ENCODE data around the gene CYP4F8. TPM values are rescaled to one million over a fixed set of nuclear protein-coding genes. Genes with fewer than 3 reads are reported as not detected.

The CYP4F8 gene, protein sequence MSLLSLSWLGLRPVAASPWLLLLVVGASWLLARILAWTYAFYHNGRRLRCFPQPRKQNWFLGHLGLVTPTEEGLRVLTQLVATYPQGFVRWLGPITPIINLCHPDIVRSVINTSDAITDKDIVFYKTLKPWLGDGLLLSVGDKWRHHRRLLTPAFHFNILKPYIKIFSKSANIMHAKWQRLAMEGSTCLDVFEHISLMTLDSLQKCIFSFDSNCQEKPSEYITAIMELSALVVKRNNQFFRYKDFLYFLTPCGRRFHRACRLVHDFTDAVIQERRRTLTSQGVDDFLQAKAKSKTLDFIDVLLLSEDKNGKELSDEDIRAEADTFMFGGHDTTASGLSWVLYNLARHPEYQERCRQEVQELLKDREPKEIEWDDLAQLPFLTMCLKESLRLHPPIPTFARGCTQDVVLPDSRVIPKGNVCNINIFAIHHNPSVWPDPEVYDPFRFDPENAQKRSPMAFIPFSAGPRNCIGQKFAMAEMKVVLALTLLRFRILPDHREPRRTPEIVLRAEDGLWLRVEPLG
- under 1 TPM; 0.10 to 0.19 TPM for polyA plus RNA-seq

DNA sequence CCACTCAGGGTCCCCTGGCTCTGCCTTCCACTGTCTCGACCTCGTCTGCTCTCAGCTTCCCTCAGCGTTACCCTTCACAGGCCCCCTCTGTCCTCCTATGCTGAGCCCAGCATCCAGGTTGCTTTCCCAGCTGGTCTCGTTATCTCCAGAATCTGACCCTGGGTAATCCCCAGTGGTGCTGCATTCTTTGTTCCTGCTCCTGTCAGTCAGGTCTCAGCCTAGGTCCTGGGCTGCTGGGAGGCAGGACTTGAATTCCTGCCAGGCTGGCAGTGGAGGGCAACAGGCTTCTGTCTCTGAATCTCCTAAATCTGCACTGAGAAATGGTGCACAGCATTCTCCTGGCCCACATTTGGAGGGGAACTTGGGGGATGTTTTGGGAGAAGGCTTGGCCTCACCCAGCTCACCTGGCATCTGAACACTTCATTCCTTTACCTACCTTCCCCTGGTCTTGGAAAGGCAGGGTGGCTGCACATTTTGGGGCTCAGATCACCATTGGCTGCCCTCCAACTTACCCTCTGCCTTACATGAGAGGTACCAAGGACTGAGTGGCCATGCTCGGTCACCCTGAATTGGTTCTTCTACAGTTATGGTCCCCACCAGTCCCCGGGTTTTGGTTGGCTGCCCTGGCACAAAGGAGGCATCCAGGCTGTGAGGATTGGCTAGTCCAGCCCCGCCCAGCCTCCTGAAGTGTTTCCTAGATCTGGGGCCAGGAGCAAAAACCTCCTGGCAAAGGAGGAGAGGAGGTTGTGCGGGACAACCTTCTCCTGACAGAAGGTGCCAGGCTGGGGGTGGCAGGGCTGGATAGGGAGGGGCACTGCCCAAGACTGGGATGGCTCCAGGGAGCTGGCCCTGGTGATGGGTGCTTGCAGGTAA is at the start of gene CYP4F8:
Gene CYP4F8 (plus strand): TSS at position 712 of the 873 bp plus-strand sequence. CDS start 399 bp downstream, outside the sequence.
- Histone ChIP-seq H3K27ac (ENCODE audit: low read depth in 2 of 2, low read length in 1 of 2) (no peak within 1 kb of the TSS), H3K4me3 (ENCODE audit: low read depth in 1 of 2, low read length in 2 of 2) (no peak within 1 kb of the TSS), H3K27me3 (ENCODE audit: control insufficient read depth in 1 of 2, insufficient read depth in 2 of 2, low read length in 2 of 2) (no peaks in the 10 kb centered on the region), H3K4me1 (ENCODE audit: control insufficient read depth in 2 of 2, insufficient read depth in 2 of 2, low read length in 1 of 2) (no peaks in the 10 kb centered on the region), H3K9me3 (ENCODE audit: control insufficient read depth in 2 of 2, insufficient read depth in 1 of 2, low read depth in 1 of 2, low read length in 1 of 2) (peaks cover 0 to 2% of the 10 kb centered on the region in 2 donors), H3K36me3 (ENCODE audit: control insufficient read depth in 2 of 2, insufficient read depth in 2 of 2, low read length in 1 of 2) (no peaks in the 10 kb centered on the region)
- 41 to 44% methylated on average over 8 of the region's 8 CpGs for WGBS, 2 donors

- WGBS, 2 donors = 87 to 91% methylated on average over 3 of the region's 3 CpGs
- no peak overlapping the region for H3K27ac ChIP-seq (ENCODE audit: low read depth in 2 of 2, low read length in 1 of 2)
- H3K4me3 ChIP-seq (ENCODE audit: low read depth in 1 of 2, low read length in 2 of 2) = no peak overlapping the region
- no peaks in the 10 kb centered on the region for H3K9me3 ChIP-seq (ENCODE audit: control insufficient read depth in 2 of 2, insufficient read depth in 1 of 2, low read depth in 1 of 2, low read length in 1 of 2)
- no peaks in the 10 kb centered on the region for H3K27me3 ChIP-seq (ENCODE audit: control insufficient read depth in 1 of 2, insufficient read depth in 2 of 2, low read length in 2 of 2)
- H3K4me1 ChIP-seq (ENCODE audit: control insufficient read depth in 2 of 2, insufficient read depth in 2 of 2, low read length in 1 of 2) = no peaks in the 10 kb centered on the region
- H3K36me3 ChIP-seq (ENCODE audit: control insufficient read depth in 2 of 2, insufficient read depth in 2 of 2, low read length in 1 of 2) = no peaks in the 10 kb centered on the region
Measured at GRCh38 chr19:15570420-15570819, 44.6 kb upstream of the CYP4F8 start.

GRCh38 chr19:15575406-15575805 is 39.6 kb upstream of the CYP4F8 start:
- 60 to 67% methylated on average over 6 of the region's 6 CpGs for WGBS, 2 donors
- H3K27ac ChIP-seq (ENCODE audit: low read depth in 2 of 2, low read length in 1 of 2) = no peak overlapping the region
- no peaks in the 10 kb centered on the region for H3K27me3 ChIP-seq (ENCODE audit: control insufficient read depth in 1 of 2, insufficient read depth in 2 of 2, low read length in 2 of 2)
- no peaks in the 10 kb centered on the region for H3K4me1 ChIP-seq (ENCODE audit: control insufficient read depth in 2 of 2, insufficient read depth in 2 of 2, low read length in 1 of 2)
- no peak overlapping the region for H3K4me3 ChIP-seq (ENCODE audit: low read depth in 1 of 2, low read length in 2 of 2)
- no peaks in the 10 kb centered on the region for H3K9me3 ChIP-seq (ENCODE audit: control insufficient read depth in 2 of 2, insufficient read depth in 1 of 2, low read depth in 1 of 2, low read length in 1 of 2)
- no peaks in the 10 kb centered on the region for H3K36me3 ChIP-seq (ENCODE audit: control insufficient read depth in 2 of 2, insufficient read depth in 2 of 2, low read length in 1 of 2)

GRCh38 chr19:15576526-15577156 is 38.4 kb upstream of the CYP4F8 start:
- Histone ChIP-seq H3K9me3 (ENCODE audit: control insufficient read depth in 2 of 2, insufficient read depth in 1 of 2, low read depth in 1 of 2, low read length in 1 of 2) (no peaks in the 10 kb centered on the region), H3K36me3 (ENCODE audit: control insufficient read depth in 2 of 2, insufficient read depth in 2 of 2, low read length in 1 of 2) (no peaks in the 10 kb centered on the region), H3K4me3 (ENCODE audit: low read depth in 1 of 2, low read length in 2 of 2) (no peak overlapping the region), H3K4me1 (ENCODE audit: control insufficient read depth in 2 of 2, insufficient read depth in 2 of 2, low read length in 1 of 2) (no peaks in the 10 kb centered on the region), H3K27ac (ENCODE audit: low read depth in 2 of 2, low read length in 1 of 2) (no peak overlapping the region), H3K27me3 (ENCODE audit: control insufficient read depth in 1 of 2, insufficient read depth in 2 of 2, low read length in 2 of 2) (no peaks in the 10 kb centered on the region)
- WGBS, 2 donors = 77 to 78% methylated on average over 12 of the region's 12 CpGs

DNA sequence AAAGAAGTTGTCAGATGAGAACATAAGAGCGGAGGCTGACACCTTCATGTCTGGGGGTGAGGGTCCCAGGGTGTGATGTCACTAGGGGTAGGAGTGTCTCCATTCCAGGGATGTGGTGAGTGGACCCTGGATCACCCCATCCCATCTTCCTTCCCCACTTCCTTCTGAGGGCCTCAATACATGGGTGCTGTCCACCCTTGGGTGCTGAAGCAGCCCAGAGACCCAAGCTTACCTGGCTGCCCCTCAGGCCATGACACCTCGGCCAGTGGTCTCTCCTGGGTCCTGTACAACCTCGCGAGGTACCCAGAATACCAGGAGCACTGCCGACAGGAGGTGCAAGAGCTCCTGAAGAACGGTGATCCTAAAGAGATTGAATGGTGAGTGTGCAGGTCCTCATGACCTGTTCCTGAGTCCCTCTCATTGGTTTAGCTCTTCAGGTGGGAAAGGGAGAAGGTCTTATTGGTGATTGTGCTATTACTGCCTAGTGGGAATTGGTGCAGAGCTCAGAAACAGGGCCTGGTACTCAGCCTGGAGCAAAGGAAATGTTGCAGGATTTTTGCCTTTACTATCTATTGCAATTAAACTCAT is 37.7 kb upstream of the CYP4F8 start:
- Histone ChIP-seq H3K27ac (ENCODE audit: low read depth in 2 of 2, low read length in 1 of 2) (no peak overlapping the region), H3K4me3 (ENCODE audit: low read depth in 1 of 2, low read length in 2 of 2) (no peak overlapping the region), H3K4me1 (ENCODE audit: control insufficient read depth in 2 of 2, insufficient read depth in 2 of 2, low read length in 1 of 2) (no peaks in the 10 kb centered on the region), H3K9me3 (ENCODE audit: control insufficient read depth in 2 of 2, insufficient read depth in 1 of 2, low read depth in 1 of 2, low read length in 1 of 2) (no peaks in the 10 kb centered on the region), H3K27me3 (ENCODE audit: control insufficient read depth in 1 of 2, insufficient read depth in 2 of 2, low read length in 2 of 2) (no peaks in the 10 kb centered on the region), H3K36me3 (ENCODE audit: control insufficient read depth in 2 of 2, insufficient read depth in 2 of 2, low read length in 1 of 2) (no peaks in the 10 kb centered on the region)
- 66 to 69% methylated on average over 6 of the region's 6 CpGs for WGBS, 2 donors

DNA sequence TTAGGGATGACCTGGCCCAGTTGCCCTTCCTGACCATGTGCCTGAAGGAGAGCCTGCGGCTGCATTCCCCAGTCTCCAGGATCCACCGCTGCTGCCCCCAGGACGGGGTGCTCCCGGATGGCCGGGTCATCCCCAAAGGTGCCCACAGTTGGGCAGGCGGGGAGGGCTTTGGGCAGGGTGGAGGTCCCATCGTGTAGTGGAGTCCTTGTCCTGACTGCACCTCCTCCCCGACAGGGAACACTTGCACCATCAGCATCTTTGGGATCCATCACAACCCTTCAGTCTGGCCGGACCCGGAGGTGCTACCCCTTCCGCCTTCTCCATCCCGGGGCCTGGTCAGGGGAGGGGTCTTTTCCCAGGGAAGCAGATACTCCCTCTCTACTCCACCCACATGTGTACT is 31.7 kb upstream of the CYP4F8 start:
- Histone ChIP-seq H3K4me1 (ENCODE audit: control insufficient read depth in 2 of 2, insufficient read depth in 2 of 2, low read length in 1 of 2) (peaks cover 0 to 6% of the 10 kb centered on the region in 2 donors), H3K36me3 (ENCODE audit: control insufficient read depth in 2 of 2, insufficient read depth in 2 of 2, low read length in 1 of 2) (no peaks in the 10 kb centered on the region), H3K9me3 (ENCODE audit: control insufficient read depth in 2 of 2, insufficient read depth in 1 of 2, low read depth in 1 of 2, low read length in 1 of 2) (no peaks in the 10 kb centered on the region), H3K27ac (ENCODE audit: low read depth in 2 of 2, low read length in 1 of 2) (no peak overlapping the region), H3K27me3 (ENCODE audit: control insufficient read depth in 1 of 2, insufficient read depth in 2 of 2, low read length in 2 of 2) (peaks cover 0 to 8% of the 10 kb centered on the region in 2 donors), H3K4me3 (ENCODE audit: low read depth in 1 of 2, low read length in 2 of 2) (no peak overlapping the region)
- 79 to 87% methylated on average over 11 to 12 of the region's 12 CpGs for WGBS, 2 donors

DNA sequence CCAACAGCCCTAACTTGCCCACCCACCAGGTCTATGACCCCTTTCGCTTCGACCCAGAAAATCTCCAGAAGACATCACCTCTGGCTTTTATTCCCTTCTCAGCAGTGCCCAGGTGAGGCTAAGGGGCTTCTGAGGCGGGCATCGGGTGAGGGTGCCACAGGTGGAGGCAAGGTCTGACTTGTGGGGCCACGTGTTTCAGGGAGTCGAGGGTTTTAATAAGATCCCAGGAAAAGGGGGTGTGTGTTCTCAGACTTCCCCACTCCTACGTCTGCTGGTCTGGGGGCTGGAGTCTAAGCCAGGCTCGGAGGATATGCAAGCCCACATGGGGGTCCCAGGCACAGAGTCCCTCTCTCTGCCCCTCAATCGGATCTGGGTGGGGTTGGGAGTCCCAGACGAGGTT is 30.9 kb upstream of the CYP4F8 start:
- Histone ChIP-seq H3K4me3 (ENCODE audit: low read depth in 1 of 2, low read length in 2 of 2) (no peak overlapping the region), H3K27me3 (ENCODE audit: control insufficient read depth in 1 of 2, insufficient read depth in 2 of 2, low read length in 2 of 2) (peaks cover 0 to 8% of the 10 kb centered on the region in 2 donors)
- WGBS, 2 donors = 37 to 42% methylated on average over 10 of the region's 10 CpGs

GRCh38 chr19:15584541-15585115 is 30.4 kb upstream of the CYP4F8 start:
- H3K27me3 ChIP-seq (ENCODE audit: control insufficient read depth in 1 of 2, insufficient read depth in 2 of 2, low read length in 2 of 2) = peaks cover 0 to 8% of the 10 kb centered on the region in 2 donors

More for the DNA sequence above, 30.9 kb upstream of the CYP4F8 start:
- peaks cover 0 to 6% of the 10 kb centered on the region in 2 donors for H3K4me1 ChIP-seq (ENCODE audit: control insufficient read depth in 2 of 2, insufficient read depth in 2 of 2, low read length in 1 of 2)
- no peak overlapping the region for H3K27ac ChIP-seq (ENCODE audit: low read depth in 2 of 2, low read length in 1 of 2)
- H3K9me3 ChIP-seq (ENCODE audit: control insufficient read depth in 2 of 2, insufficient read depth in 1 of 2, low read depth in 1 of 2, low read length in 1 of 2) = no peaks in the 10 kb centered on the region
- no peaks in the 10 kb centered on the region for H3K36me3 ChIP-seq (ENCODE audit: control insufficient read depth in 2 of 2, insufficient read depth in 2 of 2, low read length in 1 of 2)

More at GRCh38 chr19:15584541-15585115, 30.4 kb upstream of the CYP4F8 start:
- no peaks in the 10 kb centered on the region for H3K36me3 ChIP-seq (ENCODE audit: control insufficient read depth in 2 of 2, insufficient read depth in 2 of 2, low read length in 1 of 2)
- peaks cover 0 to 6% of the 10 kb centered on the region in 2 donors for H3K4me1 ChIP-seq (ENCODE audit: control insufficient read depth in 2 of 2, insufficient read depth in 2 of 2, low read length in 1 of 2)
- no peak overlapping the region for H3K4me3 ChIP-seq (ENCODE audit: low read depth in 1 of 2, low read length in 2 of 2)
- H3K27ac ChIP-seq (ENCODE audit: low read depth in 2 of 2, low read length in 1 of 2) = no peak overlapping the region
- no peaks in the 10 kb centered on the region for H3K9me3 ChIP-seq (ENCODE audit: control insufficient read depth in 2 of 2, insufficient read depth in 1 of 2, low read depth in 1 of 2, low read length in 1 of 2)
- 9 to 10% methylated on average over 35 of the region's 35 CpGs for WGBS, 2 donors

All from esophagus (tissue), 2 donors.